Mucosa of gallbladder (tissue), 1 donor: ENCODE data around the gene DNAJA2. TPM values are rescaled to one million over a fixed set of nuclear protein-coding genes. Genes with fewer than 3 reads are reported as not detected.
A peak's percentile ranks its signal among the peaks of the same experiment; 100 is the strongest.
"Not testable (repeated sequence)": the region's sequence is repeated elsewhere in the genome, so short reads cannot be mapped to it uniquely, and the experiment has no call there.

Experiments
- DNase-seq: peaks from one replicate; pipeline ENCODE4 v3.0.0-alpha.2; 2020; ENCODE audit warnings: low spot score
- total RNA-seq: library from RNA; stranded (reverse); gene quantifications from one replicate; pipeline ENCODE4 v1.2.1, GENCODE V29; 2021
- donor health status: DM: no; HTN: no; CAD: no.

The DNAJA2 gene
- total RNA-seq, 1 donor from 2014 or later, result 62.8 TPM

DNA sequence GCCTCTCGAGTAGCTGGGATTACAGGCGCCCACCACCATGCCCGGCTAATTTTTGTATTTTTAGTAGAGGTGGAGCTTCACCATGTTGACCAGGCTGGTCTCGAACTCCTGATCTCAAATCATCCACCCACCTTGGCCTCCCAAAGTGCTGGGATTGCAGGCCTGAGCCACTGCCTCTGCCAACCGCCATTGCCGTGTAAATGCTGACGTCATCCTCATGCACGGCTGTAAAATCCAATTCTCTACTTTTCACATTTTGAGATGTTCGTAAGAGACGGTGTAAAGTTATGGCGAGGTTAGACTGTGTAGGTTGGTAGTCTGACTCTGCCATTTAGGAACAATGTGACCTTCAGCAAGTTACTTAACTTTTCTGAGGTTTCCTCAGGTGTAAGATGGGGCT lies 1.7 kb upstream of the DNAJA2 start:
- no peak for DNase-seq

DNA sequence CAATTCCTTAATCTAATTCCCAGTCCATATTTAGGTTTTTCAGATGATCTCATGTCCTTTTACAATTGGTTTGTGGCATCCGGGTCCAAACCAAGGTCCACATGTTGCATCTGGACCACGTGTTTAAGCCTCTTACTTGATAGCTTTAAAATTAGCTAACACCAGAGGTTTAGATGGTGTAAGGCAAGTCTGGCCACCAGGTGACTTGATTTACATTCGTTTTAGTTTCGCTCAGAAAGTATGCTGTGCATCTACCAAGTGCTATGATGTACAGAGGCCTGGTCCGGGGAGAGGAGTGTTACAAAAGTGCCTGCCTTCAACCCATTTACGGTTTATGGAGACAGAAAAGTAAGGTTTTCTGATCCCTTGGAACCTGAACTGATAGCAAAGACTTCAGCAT lies 878 bp upstream of the DNAJA2 start:
- no peak for DNase-seq

DNA sequence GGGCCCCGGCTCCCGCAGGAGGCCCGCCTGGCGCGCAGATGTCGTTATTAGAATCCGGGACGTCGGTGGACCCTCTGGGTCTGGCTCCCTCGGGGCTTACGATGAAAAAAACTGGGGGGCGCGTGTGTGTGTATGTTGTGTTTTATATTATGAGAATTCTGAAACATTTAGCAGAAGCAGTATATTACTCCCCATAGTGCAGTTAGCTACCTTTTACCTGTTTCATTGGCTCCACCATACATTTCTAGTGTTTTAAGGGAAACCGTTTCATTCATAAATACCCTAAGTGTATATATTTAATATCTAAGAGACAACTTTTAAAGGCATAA lies 486 bp upstream of the DNAJA2 start:
- no peak for DNase-seq

DNA sequence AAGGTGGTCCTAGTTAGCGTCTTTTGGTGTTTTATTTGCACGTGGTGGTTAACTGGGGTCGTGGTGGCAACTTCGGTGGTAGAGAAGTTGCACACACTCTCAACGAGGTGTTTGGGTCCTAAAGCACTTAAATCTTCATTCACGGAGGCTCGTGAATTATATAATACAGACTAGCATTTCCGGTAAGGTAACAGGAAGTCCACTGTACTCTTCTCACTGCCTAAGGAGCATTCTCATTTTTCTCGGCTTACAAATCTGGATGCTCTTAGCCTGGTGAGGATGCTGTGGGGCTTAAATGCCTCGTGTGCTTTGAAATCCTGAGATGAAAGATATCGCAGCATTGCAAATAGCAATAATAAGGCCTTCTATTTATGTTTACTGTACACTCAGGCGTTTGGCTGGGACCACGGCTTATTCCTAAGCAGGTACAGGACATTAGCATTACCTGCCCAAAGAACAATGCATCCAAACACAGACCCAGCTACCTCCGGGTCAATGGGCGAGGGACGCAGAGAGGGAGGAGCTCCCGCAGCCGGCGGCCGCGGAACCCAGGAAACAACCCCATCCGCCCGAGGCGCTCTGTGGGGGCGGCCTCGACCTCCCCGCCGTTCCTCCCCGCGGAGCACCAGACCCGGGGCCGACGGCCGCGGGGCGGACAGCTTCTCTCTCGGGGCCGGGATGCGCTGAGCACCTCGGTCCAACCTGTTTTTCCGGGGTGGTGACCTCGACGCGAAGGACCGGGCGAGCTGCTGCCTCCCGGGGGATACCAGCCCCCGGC lies 856 bp downstream of the DNAJA2 start:
- peak; percentile 12 for DNase-seq

DNA sequence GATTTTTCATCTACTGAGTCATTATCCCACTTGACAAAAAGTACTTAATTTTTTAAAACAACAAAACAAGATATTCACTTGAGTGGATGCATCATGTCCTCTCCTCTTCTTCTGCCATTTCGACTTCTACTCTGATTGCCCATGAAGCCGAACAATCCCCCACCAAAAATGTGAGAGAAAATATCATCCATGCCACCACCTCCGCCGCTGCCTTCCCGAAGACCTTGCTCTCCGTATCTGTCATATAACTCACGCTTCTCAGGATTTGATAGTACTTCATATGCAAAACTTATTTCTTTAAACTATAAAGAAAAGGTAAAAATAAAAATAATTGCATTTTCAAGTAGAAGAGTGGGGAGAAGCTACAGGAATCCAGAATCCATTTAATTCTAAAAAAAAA lies 2.2 kb downstream of the DNAJA2 start:
- DNase-seq, result no peak

DNA sequence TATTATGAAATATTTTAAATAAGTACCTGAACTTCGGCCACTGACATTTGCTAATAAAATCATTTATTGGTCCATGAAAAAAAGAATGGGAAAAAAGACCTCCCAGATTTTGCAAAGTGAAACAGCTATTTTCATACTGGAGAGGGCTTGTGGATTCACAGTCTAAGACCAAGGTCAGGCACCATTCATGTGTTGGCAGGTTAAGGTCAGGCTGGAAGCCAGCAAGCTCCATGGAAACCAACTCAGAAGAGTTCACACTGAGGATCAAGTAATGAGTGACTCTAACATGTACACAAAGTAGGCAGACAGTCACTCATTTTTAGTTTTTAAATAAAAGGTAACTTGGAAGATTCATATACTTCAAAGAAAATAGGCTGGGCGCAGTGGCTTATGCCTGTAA lies 3.4 kb downstream of the DNAJA2 start:
- no peak for DNase-seq

DNA sequence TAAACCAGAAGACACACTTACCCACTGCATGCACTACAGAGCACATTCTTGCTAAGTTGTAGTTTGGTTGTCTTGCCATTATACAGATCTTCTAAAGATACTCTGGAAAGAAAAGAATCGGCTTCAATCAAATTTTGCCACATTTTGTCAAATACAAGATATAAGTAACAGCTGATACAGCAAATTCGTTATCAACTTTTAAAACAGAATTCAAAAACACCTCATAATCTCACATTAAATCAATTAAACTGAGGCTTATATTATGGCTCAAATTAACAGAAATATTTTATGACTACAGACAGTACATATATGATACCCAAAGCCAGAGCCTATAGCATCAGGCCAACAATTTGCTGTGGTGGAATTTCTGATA lies 5.4 kb downstream of the DNAJA2 start:
- no peak for DNase-seq

DNA sequence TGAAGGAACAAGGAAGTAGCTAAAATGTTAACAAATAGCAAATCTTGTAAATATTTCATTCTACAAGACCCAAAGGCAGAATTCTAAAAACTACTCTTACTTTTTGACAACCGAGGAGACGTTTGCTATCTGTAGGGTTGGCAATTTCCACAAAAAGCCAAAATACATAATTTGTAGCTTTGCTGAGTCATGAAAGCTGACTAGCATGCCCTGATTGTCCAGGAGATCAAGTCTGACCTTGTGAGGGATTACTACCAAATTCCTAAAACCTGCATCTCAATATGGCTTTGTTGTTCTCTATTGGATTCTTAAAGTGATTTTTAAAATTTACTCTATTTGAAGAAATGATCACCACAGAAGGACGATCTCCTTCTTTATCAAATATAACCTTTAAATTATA lies 10.8 kb downstream of the DNAJA2 start:
- DNase-seq, result no peak

DNA sequence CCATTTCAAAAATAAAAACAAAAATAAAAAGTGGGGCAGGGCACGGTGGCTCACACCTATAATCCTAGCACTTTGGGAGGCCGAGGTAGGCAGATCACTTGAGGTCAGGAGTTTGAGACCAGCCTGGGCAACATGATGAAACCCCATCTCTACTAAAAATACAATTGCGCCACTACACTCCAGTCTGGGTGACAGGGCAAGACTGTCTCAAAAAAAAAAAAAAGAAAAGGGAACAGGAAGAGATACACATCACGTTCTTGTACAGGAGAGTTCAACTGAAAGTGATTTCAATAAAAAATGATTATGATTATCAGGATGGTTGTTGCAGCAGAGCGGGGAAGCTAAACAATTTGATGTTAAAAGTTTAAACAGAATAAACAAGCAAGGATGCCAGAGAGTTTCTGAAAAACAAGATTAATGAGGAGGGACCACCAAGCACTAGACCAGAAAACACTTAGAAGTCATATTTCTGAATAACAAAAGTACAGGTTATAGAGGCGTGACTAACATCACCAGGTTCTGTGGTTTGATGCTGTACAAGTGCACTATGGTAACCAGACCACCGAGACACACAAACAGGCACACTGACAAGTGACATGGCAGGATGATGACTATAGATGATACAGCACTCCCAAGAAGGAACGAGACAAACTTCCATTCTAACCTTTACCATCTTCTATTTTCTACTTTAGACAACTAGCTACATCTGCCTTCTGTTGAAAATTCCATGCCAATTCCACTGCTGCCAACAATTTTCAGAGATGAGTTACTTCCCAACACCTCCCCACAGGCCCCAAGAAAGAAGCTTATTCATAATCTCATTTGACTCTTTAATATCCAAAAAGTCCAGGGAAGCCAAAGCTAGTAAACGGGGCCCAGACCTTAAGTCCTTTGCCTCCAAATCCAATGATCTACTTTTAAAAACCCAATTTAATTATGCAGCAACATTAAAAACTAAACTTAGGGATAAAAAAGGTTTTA lies 11.8 kb downstream of the DNAJA2 start:
- no peak for DNase-seq

DNA sequence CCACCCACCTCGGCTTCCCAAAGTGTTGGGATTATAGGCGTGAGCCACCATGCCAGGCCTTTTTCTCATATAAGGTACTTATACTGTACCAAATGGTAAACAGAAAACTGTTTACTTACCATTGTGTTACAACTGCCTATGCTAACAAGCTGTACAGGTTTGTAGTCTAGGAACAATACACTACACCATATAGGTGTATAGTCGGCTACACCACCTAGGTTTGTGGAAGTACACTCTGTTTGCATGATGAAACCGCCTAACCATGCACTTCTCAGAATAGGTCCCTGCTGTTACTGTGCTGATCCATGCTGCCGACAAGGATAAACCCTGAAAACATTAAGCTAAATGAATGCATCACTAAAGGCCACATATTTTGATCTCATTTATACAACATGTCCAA lies 18.9 kb downstream of the DNAJA2 start:
- DNase-seq, result no peak

DNA sequence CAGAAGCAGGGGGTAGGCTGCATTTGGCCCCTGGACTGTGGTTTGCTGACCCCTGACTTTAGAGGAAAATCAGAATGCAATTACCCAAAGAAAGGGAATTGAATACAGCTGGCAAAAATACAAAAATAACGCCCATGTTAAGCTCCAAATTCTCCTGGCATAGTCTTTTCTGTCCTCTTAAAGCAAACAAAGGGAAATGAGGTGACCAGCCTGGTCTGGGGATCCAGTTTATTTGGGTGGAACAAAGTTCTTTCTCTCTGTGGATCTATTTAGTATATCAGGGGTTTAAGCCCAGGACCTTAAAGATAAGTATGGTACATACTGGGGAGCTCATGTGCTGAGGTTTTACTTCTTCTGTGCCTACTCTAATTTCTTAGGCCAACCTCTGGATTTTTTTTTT lies 23.5 kb downstream of the DNAJA2 start:
- DNase-seq, result no peak

DNA sequence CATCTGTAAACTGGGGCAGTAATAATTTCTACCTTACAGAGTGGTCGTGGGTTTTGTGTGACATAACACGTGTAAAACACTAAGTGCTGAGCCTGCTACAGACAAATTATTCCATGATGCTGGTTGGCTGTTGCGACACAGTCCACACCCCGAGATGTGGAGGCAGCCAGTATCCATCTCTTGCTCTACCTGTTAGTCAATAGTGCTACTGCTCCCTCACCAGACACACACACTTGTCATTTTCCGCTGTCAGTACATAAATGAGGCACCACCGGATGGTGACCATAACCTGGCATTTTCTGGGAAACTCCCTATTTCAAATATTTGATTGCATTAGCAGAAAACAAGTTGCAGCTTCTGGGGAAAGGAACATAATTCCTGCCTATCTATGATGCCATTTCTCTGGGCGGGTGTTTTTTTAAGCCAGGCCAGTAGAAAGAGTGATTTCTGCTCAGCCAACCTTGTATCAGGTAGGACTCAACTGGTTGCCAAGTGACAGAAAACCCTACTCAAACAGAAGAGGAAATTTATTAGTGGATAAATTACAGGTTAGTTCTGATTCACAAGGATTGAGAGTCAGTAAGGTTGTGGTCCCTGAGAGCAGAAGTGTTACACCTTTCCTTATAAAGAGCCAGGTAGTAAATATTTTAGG lies 24.1 kb downstream of the DNAJA2 start:
- no peak for DNase-seq

DNA sequence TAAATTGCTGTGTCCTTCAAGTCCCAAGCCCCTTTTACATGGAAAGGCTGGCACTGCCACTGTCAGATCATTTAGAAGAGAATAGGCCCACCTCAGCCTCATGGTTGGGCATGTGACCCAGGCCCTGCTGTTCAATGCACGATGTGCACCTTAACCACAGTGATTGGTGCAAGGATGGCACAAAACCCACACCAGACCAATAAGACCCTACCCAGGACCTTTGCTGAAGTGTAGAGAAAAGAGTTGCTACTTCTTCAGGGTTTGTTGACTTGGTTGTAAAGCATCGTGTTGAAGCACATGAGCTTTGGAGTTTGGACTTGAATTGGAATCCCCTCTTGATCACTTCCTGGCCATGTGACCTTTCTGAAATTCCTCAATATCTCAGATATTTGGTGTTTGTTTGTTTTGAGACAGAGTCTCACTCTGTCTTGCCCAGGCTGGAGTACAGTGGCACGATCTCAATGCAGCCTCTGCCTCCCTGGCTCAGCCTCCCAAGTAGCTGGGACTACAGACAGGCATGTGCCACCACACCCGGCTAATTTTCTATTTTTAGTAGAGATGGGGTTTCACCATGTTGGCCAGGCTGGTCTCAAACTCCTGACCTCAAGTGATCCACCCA lies 24.8 kb downstream of the DNAJA2 start:
- no peak for DNase-seq

DNA sequence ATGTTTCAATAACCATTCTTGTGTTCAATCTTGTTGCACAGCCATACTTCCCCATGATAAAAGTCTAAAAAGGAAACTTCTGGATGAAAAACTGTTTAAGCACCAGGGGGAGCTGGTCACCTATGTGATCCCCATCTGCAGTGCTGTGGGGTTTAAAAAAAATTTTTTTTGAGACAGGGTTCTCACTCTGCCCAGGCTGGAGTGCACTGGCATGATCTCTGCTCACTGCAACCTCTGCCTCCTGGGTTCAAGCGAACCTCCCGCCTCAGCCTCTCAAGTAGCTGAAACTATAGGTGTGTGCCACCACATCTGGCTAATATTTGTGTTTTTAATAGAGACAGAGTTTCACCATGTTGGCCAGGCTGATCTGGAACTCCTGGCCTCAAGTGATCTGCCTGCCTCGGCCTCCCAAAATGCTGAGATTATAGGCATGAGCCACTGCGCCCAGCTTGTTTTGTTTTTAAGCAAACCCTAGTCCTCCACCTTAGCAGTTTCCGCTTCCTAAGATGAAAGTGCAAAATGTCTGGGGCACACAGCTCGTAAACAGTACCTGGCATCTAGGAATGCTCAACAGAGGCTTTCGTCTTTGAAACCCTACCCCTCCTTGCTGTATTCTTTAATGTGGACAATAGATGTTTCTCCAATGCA lies 25.4 kb downstream of the DNAJA2 start:
- DNase-seq, result no peak

DNA sequence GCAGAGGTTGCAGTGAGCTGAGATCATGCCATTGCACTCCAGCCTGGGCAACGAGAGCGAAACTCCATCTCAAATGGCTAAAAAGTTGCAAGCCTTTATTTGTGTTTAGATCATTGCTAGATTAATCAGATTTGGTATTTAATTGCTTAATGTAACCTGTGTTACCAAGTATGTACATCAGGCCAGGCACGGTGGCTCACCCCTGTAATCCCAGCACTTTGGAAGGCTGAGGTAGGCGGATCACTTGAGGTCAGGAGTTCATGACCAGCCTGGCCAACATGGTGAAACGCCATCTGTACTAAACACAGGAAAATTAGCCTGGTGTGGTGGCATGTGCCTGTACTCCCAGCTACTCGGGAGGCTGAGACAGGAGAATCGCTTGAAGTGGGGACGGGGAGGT lies 28.8 kb downstream of the DNAJA2 start:
- DNase-seq, result not testable (repeated sequence)

DNA sequence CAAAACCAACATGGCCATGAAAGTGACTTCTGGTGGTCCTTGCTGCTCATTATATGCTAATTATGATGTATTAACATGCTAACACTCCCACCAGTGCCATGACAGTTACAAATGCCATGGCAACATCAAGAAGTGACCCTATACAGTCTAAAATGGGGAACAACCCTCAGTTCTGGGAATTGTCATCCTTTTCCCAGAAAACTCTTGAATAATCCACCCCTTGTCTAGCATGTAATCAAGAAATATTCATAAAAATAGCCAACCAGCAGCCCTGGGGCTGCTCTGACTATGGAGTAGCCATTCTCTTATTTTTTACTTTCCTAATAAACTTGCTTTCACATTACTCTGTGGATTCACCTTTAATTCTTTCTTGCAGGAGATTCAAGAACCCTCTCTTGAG lies 35.9 kb downstream of the DNAJA2 start:
- no peak for DNase-seq

DNA sequence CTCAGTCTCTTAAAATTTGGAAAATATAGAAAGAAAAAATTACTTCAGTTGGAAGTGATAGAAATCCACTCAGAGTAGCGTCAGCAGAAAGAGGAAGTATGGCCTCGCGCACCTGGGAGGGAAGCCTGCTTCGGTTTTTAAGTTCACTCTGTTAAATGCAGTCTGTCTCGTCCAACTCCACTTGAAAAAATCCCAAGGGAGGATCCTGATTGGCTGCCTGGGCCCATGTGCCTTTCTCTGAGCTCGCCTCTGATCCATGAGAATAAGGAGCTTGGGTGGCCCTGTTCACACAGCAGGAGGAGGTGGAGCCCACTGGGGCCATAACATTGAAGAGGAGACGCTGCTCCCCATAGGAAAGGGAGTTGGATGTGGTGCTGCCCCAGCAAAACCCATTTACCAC lies 40.7 kb downstream of the DNAJA2 start:
- no peak for DNase-seq

DNA sequence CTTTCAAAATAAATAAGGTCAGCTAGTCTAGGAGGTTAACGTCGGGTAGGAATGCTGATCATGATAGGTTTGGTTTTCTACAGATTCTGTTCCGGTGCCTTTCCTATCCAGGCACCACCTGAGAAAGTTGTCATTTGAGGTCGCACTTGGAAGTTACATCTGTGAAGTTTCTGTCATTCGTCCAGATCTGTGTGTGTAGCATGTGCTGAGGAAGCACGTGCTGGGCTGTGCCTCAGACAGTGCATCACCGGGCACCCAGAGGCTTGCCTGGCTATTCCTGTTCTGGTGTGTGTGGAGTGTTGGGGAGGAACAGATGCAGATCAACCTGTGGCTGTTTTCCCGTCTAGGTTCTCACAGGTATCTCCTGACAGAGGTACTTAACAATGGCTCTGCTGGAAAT lies 42.6 kb downstream of the DNAJA2 start:
- no peak for DNase-seq

DNA sequence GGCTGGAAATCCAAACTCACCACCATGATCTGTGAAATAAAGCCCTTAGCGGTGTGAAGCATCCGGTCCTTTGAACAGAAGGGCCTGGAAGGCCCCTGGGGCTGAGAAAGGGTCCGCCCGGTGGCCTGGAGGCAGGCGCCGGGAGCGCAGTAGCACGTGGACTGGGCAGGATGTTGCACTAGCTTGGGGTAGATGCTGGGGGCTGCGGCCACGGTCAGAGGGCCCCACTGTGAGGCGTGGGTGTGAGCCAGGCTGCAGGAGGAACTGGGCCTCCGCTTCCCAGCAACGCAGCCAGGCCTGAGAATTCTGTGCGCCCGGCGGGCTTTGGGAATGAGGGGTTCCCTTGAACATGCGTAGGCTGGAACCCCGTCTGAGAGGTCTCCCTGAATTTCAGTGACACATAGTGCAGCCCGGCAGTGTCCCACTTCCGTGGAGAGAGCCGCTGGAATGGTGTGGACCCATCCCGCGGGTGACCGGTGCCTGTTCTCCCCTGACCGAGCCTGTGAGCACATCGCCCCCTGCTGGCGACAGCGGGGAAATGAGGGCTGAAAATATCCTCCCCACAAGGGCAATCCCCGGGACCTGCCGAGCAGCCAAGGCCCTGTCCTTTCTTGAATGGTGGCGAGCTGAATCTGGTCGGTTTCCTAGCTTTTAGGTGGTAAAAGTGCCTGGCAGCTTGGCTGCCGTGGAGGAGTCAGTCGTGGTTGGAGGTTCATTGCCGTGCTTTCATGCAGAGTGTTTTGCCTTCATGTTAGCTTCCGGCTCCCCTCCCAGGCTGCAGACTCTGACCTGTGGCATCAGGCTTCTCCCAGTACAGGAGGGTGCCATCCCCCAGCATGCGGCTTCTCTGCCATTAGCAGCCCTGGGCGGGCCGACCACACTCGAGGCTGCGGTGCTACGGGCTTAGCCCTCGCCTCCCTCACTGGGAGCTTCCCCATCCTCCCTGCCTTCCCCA lies 43.8 kb downstream of the DNAJA2 start:
- DNase-seq, result peak; percentile 65

DNA sequence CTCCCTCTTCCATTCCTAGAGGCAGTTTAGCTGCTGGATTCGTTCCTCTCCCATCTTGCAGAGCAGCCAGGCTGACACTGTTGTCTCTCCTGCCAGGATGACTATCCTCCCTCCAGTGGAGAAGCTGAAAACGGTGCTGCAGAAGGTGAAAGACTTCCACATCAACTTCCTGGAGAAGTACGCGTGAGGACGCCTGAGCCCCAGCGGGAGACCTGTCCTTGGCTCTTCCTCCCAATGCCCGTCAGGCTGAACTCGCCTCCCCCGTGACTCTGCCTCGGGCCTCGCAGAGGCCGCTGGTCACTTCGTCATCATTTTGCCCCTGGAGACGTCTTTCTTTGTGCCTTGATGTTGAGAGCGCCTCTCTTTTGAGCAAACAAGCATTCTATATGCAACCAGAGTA lies 44.7 kb downstream of the DNAJA2 start:
- DNase-seq, result no peak

DNA sequence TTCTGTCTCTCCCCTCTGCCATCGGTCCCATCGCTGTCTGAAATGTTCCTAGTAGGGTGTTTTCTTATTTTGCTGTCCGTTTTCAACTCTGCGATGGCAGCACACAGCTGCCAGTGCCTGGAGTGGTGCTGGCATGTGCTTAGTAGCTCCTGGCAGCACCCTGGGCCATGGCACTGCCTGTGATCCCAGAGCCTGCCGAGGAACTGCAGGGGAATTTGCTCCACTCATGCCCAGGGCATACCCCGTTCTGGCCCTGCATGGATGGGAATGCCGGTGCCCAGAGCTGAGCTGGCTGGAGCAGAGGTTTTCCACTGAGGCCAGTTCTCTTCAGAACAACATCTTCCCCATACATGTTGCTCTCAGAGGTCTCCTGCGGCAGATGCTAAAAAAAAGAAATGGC lies 46.2 kb downstream of the DNAJA2 start:
- no peak for DNase-seq
